ENCODE measurements around the gene PSME1.
A peak's percentile ranks its signal among the peaks of the same experiment; 100 is the strongest.
"Not testable (repeated sequence)": the region's sequence is repeated elsewhere in the genome, so short reads cannot be mapped to it uniquely, and the experiment has no call there.

PSME1 gene

DNA sequence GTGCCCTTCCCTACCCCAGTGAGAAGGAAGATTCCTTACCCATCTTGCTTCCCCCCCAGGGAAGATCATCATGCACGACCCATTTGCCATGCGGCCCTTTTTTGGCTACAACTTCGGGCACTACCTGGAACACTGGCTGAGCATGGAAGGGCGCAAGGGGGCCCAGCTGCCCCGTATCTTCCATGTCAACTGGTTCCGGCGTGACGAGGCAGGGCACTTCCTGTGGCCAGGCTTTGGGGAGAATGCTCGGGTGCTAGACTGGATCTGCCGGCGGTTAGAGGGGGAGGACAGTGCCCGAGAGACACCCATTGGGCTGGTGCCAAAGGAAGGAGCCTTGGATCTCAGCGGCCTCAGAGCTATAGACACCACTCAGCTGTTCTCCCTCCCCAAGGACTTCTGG lies 32.5 kb upstream of the PSME1 start:
- no peak for DNase-seq (ENCODE audit: low read depth, low spot score)

DNA sequence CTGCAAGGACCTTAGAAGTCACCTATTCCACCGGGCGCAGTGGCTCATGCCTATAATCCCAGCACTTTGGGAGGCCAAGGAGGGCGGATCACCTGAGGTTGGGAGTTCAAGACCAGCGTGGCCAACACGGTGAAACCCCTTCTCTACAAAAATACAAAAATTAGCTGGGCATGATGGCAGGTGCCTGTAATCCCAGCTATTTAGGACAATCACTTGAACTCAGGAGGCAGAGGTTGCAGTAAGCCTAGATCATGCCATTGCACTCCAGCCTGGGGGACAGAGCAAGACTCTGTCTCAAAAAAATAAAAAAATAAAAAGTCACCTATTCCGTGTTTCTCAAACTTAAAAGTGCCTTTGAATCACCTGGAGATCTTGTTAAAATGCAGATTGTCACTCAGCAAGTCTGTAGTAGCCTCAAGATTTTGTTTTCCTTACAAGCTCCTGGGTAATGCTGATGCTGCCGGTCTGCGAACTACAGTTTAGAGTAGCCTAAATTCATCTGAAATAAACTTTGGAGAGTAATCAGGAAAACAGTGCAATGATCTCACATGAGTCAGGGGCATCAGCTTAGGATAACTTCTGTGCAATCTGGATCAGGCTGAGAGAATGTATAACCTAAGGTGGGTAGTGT lies 30.3 kb upstream of the PSME1 start:
- DNase-seq (ENCODE audit: low read depth, low spot score), result not testable (repeated sequence)

DNA sequence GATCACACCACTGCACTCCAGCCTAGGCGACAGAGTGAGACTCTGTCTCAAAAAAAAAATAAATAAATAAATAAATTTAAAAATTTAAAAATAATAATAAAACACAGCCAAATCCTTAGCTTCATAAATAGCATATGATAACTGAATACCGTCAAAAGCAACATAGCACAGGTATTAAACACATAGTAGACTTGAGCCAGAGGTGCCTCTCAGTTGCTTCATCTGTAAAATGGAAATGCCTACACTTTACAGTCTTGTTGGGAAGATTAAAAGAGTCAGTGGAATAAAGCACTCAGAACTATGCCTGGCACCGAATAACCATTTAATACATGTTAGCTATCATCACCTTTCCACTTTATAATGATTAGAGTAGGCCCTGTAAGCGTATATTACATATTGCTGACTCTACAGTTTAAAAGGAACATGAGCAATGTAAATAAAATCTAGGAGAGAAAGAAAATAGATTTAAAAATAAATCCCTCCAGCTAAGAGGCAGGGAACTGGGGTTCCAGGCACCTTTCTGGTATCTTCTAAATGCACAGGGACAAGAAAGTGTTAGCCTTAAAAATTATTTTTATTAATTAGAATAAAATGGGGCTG lies 29.2 kb upstream of the PSME1 start:
- DNase-seq (ENCODE audit: low read depth, low spot score), result no peak

DNA sequence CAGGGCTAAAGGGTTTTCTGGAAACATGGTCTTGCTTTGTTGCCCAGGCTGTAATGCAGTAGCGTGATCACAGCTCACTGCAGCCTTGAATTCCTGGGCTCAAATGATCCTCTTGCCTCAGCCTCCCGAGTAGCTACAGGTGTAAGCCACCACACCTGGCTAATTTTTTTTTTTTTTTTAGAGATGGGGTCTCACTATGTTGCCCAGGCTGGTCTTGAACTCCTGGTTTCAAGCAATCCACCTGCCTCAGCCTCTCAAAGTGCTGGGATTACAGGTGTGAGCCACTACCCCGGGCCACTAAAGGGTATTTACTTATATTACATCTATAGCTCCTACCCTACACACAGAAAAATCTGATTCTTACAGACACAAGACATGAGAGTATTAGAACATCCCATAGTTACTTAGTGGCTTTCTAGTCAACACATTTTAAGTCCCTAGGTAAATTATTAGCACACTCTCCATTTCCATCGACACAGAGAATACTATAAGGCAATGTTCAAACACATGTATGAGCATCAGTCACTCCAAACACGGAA lies 27.6 kb upstream of the PSME1 start:
- no peak for DNase-seq (ENCODE audit: low read depth, low spot score)

DNA sequence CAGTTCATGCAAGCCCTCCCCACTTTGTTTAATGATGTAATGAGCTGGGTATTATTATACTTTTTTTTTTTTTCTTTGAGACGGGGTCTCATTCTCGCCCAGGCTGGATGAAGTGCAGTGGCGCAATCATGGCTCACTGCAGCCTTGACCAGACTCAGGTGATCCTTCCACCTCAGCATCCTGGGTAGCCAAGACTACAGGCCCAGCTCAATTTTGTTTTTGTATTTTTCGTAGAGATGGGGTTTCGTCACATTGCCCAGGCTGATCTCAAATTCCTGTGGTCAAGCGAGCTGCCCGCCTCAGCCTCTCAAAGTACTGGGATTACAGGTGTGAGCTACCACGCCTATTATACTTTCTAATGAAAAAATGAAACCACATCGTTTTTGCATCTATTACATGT lies 25.9 kb upstream of the PSME1 start:
- DNase-seq (ENCODE audit: low read depth, low spot score), result no peak

DNA sequence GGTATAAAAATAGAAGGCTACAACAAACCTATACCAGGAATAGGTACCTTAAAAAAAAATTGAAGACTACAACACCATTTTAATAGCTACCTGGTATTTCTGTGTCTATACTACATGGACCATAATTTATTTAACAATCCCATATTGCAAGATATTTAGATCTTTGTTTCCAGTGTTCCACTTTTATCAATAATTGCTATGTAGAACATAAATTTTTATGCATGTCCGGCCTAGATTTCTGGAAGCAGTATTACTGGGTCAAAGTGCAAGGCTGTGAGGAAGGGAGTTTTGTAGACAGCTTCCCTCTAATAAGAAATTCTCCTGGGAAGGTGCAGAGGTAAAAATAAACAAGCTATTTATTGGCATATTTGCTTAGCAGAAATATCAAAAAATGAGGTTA lies 25.5 kb upstream of the PSME1 start:
- no peak for DNase-seq (ENCODE audit: low read depth, low spot score)

DNA sequence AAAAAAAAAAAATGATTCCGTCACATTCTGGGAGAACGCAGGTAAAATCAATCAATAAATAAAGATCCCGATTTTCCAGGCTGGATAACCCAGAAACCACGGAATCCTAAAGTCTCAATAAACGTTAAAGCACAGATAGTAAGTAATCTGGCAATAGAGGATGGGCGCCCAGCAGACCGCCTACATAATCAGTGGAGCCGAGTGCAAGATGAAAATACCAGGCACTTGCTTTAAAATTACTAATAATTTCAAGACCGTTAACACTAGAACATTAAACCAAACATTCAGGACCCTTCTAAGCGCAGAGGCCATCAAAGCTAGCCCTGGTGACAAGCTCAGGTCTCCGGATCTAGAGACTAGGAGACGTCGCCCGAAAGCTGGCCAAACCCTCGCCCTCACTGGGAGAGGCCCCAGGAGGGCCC lies 22.6 kb upstream of the PSME1 start:
- no peak for DNase-seq (ENCODE audit: low read depth, low spot score)

DNA sequence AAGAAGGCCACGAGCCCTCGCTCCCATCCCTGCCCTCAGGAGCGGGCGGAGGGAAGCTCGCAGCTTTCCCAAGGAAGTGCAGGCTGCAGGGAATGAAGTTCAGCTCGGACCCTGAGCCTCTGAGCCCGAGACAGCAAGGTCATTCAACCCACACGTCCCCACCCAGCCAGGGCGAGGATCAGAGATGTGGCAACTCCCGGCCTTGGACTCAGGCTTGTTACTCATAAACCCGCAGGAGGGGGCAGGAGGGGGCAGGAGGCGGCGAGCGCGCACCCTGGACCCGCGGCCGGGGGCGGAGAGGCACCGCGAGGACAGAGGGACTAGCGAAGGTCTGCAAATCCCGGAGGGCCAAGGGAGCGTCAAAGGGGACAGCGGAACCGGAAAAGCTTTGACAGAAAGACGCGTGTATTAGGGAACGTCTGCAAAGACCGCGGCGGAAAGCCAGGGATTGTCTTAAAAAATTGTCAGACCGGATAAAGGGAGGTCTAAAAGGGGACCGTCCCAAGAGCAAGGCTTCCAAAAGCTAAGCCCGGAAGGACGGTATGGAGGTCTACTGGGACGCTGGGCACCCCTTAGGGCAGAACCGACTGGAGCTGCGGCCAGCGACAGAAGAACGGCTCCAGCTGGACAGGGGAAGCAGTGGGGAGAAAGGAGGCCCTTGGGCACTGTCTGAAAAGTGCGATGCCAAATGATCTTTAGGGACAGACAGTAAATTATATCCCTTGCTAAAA lies 22.0 kb upstream of the PSME1 start:
- peak; percentile 91 for DNase-seq (ENCODE audit: low read depth, low spot score)

DNA sequence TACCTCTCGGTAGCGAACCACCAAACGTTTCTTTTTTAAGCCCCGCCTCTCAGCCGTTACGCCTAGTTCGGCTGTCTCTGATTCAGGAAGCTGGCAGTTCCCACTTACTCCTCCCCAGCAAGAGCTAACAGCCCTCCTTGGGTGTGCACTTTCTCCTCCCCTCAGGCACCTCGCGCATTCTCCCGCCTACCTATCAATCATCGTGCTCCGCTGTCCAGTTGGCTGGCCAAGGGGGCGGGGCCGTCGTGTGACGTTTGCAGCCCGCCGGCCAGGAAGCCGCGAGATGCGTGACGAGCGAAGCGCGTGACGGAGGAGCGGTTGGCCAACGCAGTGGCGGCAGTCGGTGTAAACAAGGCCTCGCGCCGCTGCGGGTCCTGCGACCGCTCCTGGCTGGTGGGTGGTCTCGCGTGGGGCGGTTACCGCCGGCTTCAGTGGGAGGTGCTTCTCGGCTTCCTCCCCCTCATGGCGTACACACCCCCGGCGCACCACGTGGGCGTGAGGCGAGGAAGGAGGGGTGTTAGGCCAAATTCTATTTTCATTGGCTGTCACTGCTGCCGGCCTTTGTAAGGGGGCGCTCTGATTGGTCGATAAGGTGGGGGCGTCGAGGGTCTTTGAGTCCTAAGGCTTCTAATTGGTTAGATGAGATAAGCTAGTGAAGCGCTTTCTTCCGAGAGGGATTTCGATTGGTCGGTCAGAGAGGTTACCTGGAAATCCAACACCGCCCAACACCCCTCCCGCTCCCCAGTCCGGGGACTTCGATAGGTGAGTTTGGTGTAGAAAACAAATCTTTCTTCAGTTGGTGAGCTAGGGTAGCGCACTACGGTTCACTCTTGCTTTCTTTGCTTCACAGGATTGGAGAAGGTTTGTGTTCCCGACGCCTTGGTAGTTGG lies 21.2 kb upstream of the PSME1 start, which contains the start of the genes DCAF11 and NRL:
Gene DCAF11, plus strand, starts transcription at position 246 of the 890 bp plus-strand sequence. CDS start 818 bp downstream, outside the sequence.
Gene NRL, minus strand, starts transcription at position 418 of the 890 bp plus-strand sequence. CDS start 32,101 bp downstream, outside the sequence.
- DNase-seq (ENCODE audit: low read depth, low spot score), result peak; percentile 100

DNA sequence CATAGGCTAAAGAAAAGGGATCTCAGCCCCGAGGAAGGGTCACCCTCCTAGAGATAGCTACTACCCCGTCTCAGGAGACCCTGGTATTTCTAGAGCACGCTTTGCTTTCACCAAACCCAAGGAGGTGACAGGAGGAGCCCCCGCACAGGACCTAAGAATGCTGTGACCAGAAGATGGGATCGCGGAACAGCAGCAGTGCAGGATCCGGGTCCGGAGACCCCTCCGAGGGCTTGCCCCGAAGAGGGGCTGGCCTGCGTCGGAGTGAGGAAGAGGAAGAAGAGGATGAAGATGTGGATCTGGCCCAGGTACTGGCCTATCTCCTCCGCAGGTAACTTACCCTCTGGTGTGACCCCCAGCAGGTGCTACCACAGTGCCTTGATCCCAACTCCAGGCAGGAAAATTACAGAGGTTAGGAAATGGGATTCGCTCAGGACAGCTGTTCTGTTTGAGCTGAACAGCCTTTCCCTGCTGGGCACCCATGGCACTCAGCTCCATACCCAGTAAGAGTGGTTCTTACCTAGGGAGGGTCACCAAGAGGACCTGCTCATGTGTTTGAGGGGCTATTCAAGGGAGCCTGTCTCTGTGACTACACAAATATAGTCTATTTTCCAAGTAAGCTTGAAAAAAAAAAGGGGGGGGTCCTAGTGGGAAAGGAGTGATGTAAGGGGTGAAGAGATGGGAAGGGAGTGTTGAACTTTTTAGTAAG lies 20.4 kb upstream of the PSME1 start:
- DNase-seq (ENCODE audit: low read depth, low spot score), result no peak

DNA sequence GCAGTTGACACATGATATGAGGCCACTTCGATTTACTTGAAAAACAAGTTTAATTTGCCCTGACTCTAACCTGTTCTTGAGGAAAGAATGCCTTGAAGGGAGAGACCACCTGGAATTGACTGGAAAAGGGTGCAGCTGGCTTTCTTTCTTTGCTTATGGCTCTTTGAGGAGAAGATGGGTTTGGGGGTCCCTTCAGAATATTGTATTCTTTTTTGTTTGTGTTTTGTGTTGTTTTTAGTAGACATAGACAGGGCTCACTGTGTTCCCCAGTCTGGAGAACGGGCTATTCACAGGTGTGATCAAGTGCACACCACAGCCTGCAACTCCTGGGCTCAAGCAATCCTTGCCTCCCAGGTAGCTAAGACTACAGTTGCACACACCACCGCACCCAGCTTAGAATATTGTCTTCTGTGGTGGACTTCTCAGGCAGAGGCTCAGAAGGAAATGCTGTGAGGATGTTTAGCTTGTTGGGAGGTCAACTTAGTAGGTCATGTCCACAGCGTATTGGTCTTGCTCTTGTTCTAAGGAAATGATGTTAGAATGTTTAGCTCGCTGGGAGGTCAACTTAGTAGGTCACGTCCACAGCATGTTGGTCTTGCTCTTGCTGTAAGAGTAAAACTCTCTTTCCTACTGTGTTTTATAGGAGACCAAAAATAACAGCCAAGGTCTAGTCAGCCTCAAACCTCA lies 19.7 kb upstream of the PSME1 start:
- no peak for DNase-seq (ENCODE audit: low read depth, low spot score)

DNA sequence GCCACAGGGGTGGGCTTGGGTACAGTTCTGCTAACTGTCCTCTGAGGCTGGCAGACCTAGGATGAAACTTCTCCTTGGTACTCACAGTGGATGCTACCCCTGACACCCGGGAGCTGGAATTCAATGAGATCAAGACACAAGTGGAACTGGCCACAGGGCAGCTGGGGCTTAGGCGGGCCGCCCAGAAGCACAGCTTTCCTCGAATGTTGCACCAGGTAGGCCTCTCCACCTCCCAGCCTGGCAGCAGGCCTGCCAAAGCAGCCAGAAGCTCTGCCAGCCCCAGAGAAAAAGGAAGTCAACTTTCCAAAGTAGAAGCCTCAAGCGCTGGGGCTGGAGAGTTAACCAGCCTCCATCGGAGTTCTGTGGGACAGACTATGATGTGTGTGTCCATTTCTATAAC lies 18.8 kb upstream of the PSME1 start:
- no peak for DNase-seq (ENCODE audit: low read depth, low spot score)

DNA sequence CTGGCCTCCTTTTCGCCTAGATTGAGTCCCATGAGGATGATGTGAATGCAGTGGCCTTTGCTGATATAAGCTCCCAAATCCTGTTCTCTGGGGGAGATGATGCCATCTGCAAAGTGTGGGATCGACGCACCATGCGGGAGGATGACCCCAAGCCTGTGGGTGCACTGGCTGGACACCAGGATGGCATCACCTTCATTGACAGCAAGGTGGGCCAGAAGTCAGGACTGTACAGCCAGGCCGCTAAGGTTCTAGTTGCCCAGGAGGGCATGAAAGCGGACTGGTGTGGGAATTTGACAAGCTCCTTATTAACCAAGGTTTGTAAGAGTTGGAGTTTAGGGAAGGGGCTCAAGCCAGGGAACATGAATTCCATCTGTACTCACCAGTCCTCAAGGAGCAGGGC lies 16.3 kb upstream of the PSME1 start:
- DNase-seq (ENCODE audit: low read depth, low spot score), result no peak

DNA sequence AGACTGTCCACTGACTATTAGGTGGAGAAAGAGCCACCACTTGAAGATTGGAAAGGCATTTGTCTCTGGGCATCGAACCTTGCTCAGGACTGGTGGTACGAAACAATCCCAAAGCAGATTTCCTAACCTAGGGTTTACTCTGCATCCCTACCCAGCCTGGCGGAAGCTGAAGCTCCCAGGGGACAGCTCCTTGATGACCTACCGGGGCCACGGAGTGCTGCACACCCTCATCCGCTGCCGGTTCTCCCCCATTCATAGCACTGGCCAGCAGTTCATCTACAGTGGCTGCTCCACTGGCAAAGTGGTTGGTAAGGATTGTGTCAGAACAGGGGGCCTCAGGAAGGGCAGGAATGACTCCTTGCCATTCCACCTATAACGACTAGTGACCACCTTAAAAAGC lies 14.8 kb upstream of the PSME1 start:
- DNase-seq (ENCODE audit: low read depth, low spot score), result no peak

DNA sequence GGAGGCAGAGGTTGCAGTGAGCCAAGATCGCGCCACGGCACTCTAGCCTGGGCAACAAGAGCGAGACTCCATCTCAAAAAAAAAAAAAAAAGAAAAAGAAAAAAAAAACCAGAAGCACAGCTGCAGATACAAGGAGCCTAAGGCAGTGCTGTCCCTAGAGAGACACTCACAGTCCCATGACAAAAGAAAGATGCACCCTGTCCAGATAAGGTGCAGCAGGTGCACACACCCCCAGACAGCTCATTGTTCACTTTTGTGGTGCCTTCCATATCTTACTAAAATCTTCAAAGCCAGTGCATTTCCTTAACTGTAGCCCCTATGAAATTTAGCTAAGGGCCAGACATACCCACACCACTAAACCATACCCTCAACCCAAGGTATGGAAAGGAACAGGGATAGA lies 13.6 kb upstream of the PSME1 start:
- no peak for DNase-seq (ENCODE audit: low read depth, low spot score)

DNA sequence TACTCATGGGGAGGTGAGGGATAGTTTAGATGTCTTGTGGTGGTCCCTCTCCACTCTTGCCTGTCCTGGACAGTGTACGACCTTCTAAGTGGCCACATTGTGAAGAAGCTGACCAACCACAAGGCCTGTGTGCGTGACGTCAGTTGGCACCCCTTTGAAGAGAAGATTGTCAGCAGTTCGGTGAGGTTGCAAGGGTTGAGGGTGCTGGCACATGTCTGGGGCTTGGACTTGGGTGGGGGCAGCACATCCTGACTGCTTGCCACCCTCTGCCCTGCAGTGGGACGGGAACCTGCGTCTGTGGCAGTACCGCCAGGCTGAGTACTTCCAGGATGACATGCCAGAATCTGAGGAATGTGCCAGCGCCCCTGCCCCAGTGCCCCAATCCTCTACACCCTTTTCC lies 13.1 kb upstream of the PSME1 start:
- no peak for DNase-seq (ENCODE audit: low read depth, low spot score)

DNA sequence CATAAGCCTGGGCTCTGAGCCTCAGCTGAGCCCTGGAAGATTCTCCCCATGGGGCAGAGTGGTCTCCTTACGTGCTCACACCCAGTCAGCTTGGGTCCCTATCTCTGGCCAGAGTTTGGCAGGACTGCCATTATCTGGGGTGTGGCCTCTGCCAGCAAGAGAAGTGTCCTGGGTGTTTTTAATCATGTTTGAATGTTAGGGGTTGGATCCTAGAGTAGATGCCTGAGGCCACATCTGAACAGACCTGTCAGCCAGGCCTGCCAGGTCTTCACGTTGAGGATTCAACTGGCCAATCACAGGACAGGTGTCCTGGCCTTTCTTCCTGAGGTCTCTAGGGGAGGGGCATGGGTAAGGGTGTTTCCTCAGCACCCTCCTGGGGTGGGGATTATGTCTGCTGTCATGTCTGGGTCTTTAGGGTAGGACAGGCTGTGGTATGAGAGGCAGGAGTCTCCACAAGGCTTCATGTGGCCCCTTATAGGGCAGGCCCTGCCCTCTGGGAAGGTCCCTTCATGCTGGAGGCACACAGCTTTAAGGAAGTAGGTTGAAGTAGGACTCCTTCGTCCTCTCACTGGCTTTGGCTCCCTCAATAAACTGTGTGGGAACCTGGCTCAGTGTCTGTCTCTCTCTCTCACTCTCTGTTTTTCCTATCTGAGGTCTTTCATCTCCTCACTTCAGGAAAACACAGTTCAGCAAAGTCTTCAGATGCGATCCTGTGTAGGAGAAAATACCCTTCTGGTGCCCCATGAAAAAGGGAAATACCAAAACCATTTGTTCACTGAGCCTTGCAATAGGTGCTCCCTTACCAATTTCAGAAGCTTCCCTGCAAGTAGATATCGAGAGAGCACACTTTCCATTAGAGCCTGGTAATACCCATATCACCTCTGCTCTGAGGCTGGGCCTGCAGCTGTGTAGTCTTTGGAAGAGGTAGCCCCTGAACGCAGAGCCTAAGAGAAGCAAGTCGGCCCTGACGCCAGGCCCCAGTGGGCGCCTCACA lies 12.3 kb upstream of the PSME1 start:
- peak; percentile 40 for DNase-seq (ENCODE audit: low read depth, low spot score)

DNA sequence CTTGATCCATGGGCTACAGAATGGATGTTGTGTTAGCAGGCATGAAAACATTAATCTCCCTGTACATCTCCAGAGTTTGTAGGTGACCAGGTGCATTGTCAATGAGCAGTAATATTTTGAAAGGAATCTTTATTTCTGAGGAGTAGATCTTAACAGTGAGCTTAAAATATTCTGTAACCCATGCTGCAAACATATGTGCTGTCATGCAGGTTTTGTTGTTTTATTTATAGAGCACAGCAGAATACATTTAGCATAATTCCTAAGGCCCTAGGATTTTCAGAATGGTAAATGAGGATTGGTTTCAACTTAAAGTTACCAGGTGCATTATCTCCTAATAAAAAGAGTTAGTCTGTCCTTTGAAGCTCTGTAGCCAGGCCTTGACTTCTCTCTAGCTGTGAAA lies 9.1 kb upstream of the PSME1 start:
- DNase-seq (ENCODE audit: low read depth, low spot score), result no peak

DNA sequence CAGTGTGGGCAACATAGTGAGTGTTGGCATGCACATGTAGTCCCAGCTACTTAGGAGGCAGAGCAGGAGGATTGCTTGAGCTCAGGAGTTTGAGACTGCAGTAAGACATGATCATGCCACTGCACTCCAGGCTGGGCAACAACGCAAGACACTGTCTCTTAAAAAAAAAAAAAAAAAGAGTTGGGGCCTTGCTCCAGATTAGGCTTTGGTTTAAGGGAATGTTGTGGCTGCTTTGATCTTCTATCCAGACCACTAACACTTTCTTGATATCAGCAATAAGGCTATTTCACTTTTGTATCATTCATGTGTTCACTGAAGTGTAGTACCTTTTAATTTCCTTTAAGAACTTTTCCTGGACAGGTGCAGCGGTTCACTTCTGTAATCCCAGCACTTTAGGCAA lies 8.3 kb upstream of the PSME1 start:
- no peak for DNase-seq (ENCODE audit: low read depth, low spot score)

Data from ELF-1 (cell line).